Aorta (tissue), 5 donors: Measurements from ENCODE around the gene LPAR1. TPM values are rescaled to one million over a fixed set of nuclear protein-coding genes. Genes with fewer than 3 reads are reported as not detected.

ENCODE experiments used
- ATAC-seq: fragments of 200-7000 bp; cut with Tn5 transposase; one replicate; pipeline ENCODE4 v1.9.1; 2022; ENCODE audit warnings: moderate library complexity; ENCODE audit not compliant: low FRiP score
- DNase-seq, 2 donors: peaks; one replicate each; pipeline ENCODE4 v3.0.0-alpha.2; 2020
- H3K27ac ChIP-seq, 2 donors: one replicate each; pipeline ENCODE4 v1.5.1; 2013; ENCODE audit warnings: low read length in 2 of 2, mild to moderate bottlenecking in 2 of 2, moderate library complexity in 2 of 2, control low read depth in 1 of 2, inconsistent platforms in 1 of 2, low read depth in 1 of 2
- H3K27me3 ChIP-seq, 2 donors: one replicate each; pipeline ENCODE4 v1.6.1; 2013; ENCODE audit warnings: control low read depth in 1 of 2, low read length in 1 of 2, mild to moderate bottlenecking in 1 of 2, moderate library complexity in 1 of 2; ENCODE audit not compliant: insufficient read depth in 2 of 2, control insufficient read depth in 1 of 2
- H3K36me3 ChIP-seq, 2 donors: one replicate each; pipeline ENCODE4 v1.6.1; 2013; ENCODE audit warnings: control low read depth in 1 of 2, low read length in 1 of 2, mild to moderate bottlenecking in 1 of 2; ENCODE audit not compliant: insufficient read depth in 2 of 2, control insufficient read depth in 1 of 2
- H3K4me1 ChIP-seq, 2 donors: one replicate each; pipeline ENCODE4 v1.6.1; 2013; ENCODE audit warnings: low read length in 2 of 2, control low read depth in 1 of 2, mild to moderate bottlenecking in 1 of 2, moderate library complexity in 1 of 2; ENCODE audit not compliant: insufficient read depth in 2 of 2, control insufficient read depth in 1 of 2
- H3K4me3 ChIP-seq, 2 donors: one replicate each; pipeline ENCODE4 v1.5.1; 2013; ENCODE audit warnings: low read length in 2 of 2, control low read depth in 1 of 2, mild to moderate bottlenecking in 1 of 2
- H3K9me3 ChIP-seq: one replicate; pipeline ENCODE4 v1.6.1; 2013; ENCODE audit warnings: mild to moderate bottlenecking, low read length; ENCODE audit not compliant: control insufficient read depth
- WGBS, 2 donors: extraction: QIAGEN DNeasy Blood & Tissue Kit; methylation state at CpG; one replicate each; pipeline ENCODE4 v1.1.7; 2013; 5-methylcytosine and 5-hydroxymethylcytosine counted together
- intact Hi-C, 2 donors: fragments of 100-400 bp; cut with DNase I; formaldehyde crosslinking; loops; one replicate each; pipeline versions ENCODE4 v1.14.2 to v1.15.0; 2022
- polyA plus RNA-seq, 2 donors: library from polyadenylated mRNA; stranded (reverse); fragments of 200-250 nt; gene quantifications; one replicate each; pipeline ENCODE4 v1.2.3, GENCODE V29; 2013
- total RNA-seq, 2 donors: library from RNA; stranded (reverse); fragmentation: NEBNext Ultra II Directional; extraction: Animal tissue kit (Norgen Biotek cat#: 25700); gene quantifications; one replicate each; pipeline ENCODE4 v1.2.1, GENCODE V29; 2021
- donor health status: healthy with polysubstance abuse.
- donor health status: Bipolar disorder and iron deficiency.
- donor health status: DM: no; HTN: no; CAD: no.
- donor health status: DM: no; HTN: no; CAD: no.
- donor health status: DM: yes; HTN: yes; CAD: no.

Gene LPAR1
- total and polyA plus RNA-seq, 4 donors = 28.1 to 125 (median 94.4) TPM

- H3K27ac ChIP-seq = no peak overlapping the region
- H3K4me3 ChIP-seq = no peak overlapping the region
- DNase-seq = no peak
- H3K36me3 ChIP-seq = no peaks in the 10 kb centered on the region
- H3K4me1 ChIP-seq = peaks cover 0 to 4% of the 10 kb centered on the region in 2 donors
- no peaks in the 10 kb centered on the region for H3K27me3 ChIP-seq
- WGBS, 2 donors = 51% methylated on average over 3 of the region's 3 CpGs
- intact Hi-C loops = no loop called here
- H3K9me3 ChIP-seq = no peaks in the 10 kb centered on the region
- ATAC-seq = no peak
Measured at GRCh38 chr9:110922145-110922544, 116.1 kb downstream of the LPAR1 start.

GRCh38 chr9:110921705-110922104 is 116.6 kb downstream of the LPAR1 start:
- Histone ChIP-seq H3K36me3 (no peaks in the 10 kb centered on the region), H3K27ac (no peak overlapping the region), H3K4me3 (no peak overlapping the region), H3K9me3 (no peaks in the 10 kb centered on the region), H3K4me1 (peaks cover 0 to 4% of the 10 kb centered on the region in 2 donors), H3K27me3 (no peaks in the 10 kb centered on the region)
- no peak for DNase-seq
- intact Hi-C loops = no loop called here
- ATAC-seq = no peak
- WGBS, 2 donors = 94 to 95% methylated on average over 5 of the region's 5 CpGs

DNA sequence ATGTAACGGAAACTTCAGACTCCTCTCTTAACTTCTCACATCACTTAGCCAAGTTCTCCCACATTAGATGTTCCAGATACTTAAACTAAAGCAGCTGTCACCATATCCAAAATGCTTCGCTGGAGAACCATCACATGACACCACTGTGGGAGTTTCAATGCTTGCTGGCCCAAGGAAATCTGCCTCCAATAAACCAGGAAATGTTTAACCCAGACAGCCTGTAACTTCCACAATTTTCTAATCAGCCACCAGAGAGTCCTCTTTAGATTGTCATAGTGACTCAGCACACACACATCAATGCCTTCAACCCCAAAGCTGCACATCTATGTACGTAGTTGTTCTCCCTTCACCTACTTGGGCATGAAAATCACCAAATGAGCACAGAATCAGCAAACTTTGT is 118.7 kb downstream of the LPAR1 start:
- Histone ChIP-seq H3K9me3 (no peaks in the 10 kb centered on the region), H3K4me3 (no peak overlapping the region), H3K27ac (peak overlapping the region in 1 of 2 donors; percentile 28), H3K4me1 (peaks cover 0 to 4% of the 10 kb centered on the region in 2 donors), H3K36me3 (no peaks in the 10 kb centered on the region), H3K27me3 (no peaks in the 10 kb centered on the region)
- intact Hi-C loops = no loop called here
- DNase-seq (no peak), ATAC-seq (peak; percentile 66)
- WGBS, 2 donors = 84 to 91% methylated on average over 3 of the region's 3 CpGs

GRCh38 chr9:110919050-110919435 is 119.2 kb downstream of the LPAR1 start:
- Histone ChIP-seq H3K9me3 (no peaks in the 10 kb centered on the region), H3K36me3 (no peaks in the 10 kb centered on the region), H3K27me3 (no peaks in the 10 kb centered on the region), H3K27ac (peak overlapping the region in 1 of 2 donors; percentile 36), H3K4me1 (peaks cover 0 to 4% of the 10 kb centered on the region in 2 donors), H3K4me3 (no peak overlapping the region)
- intact Hi-C loops = no loop called here
- no peak for DNase-seq
- ATAC-seq = no peak
- WGBS, 2 donors = 93 to 98% methylated on average over 3 of the region's 3 CpGs

- intact Hi-C loops = no loop called here
- Histone ChIP-seq H3K4me3 (no peak overlapping the region), H3K27me3 (no peaks in the 10 kb centered on the region), H3K9me3 (no peaks in the 10 kb centered on the region), H3K4me1 (peaks cover 0 to 8% of the 10 kb centered on the region in 2 donors), H3K27ac (peak overlapping the region in 1 of 2 donors; percentile 78), H3K36me3 (no peaks in the 10 kb centered on the region)
- no peak for DNase-seq
- 93 to 95% methylated on average over 1 of the region's 1 CpG for WGBS, 2 donors
- no peak for ATAC-seq
Measured at GRCh38 chr9:110918316-110919049, 119.8 kb downstream of the LPAR1 start.

DNA sequence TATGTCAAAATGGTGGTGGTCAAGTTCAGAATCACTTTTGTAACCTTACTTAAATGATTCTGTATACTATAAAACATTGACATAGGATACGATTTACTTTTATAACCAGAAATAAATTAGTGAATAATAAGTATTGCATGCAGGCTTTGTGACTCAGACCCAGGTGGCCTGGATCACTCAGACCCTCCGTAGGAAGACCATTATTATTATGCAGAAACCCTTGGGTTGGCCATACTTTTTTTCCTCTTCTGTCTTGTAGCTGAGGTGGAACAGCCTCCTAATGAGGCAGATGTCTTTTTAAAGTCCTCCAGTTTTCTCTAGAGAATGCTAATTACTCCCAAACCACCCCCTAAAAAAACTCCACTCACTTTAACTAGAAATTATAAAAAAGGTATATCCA is 121.9 kb downstream of the LPAR1 start:
- H3K4me1 ChIP-seq = peaks cover 8 to 9% of the 10 kb centered on the region in 2 donors
- DNase-seq = no peak
- intact Hi-C loops = no loop called here

GRCh38 chr9:110912419-110913291 is 125.6 kb downstream of the LPAR1 start:
- Histone ChIP-seq H3K27ac (peak overlapping the region in 1 of 2 donors; percentile 28), H3K27me3 (no peaks in the 10 kb centered on the region), H3K4me1 (peaks cover 6 to 9% of the 10 kb centered on the region in 2 donors), H3K9me3 (no peaks in the 10 kb centered on the region), H3K36me3 (no peaks in the 10 kb centered on the region), H3K4me3 (no peak overlapping the region)
- intact Hi-C loops = no loop called here
- DNase-seq = no peak
- 64 to 74% methylated on average over 7 of the region's 7 CpGs for WGBS, 2 donors
- ATAC-seq = peak; percentile 77

More for the DNA sequence above, 121.9 kb downstream of the LPAR1 start:
- Histone ChIP-seq H3K27me3 (no peaks in the 10 kb centered on the region), H3K27ac (no peak overlapping the region), H3K9me3 (no peaks in the 10 kb centered on the region), H3K4me3 (no peak overlapping the region), H3K36me3 (no peaks in the 10 kb centered on the region)
- no peak for ATAC-seq
- 91 to 92% methylated on average over 2 of the region's 2 CpGs for WGBS, 2 donors

DNA sequence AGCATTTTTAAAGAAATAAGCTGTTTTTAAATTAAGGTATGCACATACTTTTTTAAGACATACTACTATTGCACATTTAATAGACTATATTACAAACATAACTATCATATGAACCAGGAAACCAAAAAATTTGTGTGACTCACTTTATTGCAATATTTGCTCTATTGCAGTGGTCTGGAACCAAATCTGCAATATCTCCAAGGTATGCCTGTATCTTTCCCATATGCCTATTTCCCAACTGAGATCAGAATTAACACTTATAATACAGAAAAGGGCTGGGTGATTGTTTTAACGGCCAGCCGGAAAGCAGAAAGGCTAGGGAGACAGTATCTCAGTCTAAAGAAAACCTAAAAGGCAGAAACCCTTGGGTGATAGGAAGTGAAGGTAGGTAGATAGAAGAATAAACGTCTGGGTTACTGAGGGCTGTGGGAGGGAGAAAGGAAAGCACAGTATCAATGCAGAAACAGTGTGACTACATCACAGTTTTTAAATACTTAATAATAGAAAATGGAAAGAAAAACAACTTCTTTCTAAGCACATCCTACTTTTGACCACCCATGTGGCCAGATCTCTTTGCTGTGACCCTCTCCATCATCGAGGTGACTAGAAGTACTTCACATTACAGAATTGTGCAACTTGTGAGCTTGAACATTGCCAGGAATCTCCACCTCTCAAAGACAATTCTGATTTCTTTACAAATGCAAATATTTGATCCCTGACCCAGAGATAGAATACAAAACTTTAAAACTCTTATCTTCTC is 126.4 kb downstream of the LPAR1 start:
- Histone ChIP-seq H3K4me1 (peaks cover 4 to 13% of the 10 kb centered on the region in 2 donors), H3K36me3 (no peaks in the 10 kb centered on the region), H3K9me3 (no peaks in the 10 kb centered on the region), H3K27ac (peak overlapping the region in 1 of 2 donors; percentile 28), H3K4me3 (no peak overlapping the region), H3K27me3 (no peaks in the 10 kb centered on the region)
- ATAC-seq = peak; percentile 84
- 41 to 51% methylated on average over 4 of the region's 4 CpGs for WGBS, 2 donors
- intact Hi-C loops = no loop called here
- no peak for DNase-seq
